HEK293 (cell line): ENCODE results near the gene CDYL2.

Source experiments
- CTCF ChIA-PET: fragments of 350-600 bp; formaldehyde crosslinking; extraction: SDS; loops from one replicate; lab custom pipeline; 2021; ENCODE audit warnings: antibody characterized with exemption; lab: Yijun Ruan, JAX
- POLR2A ChIA-PET: fragments of 300-600 bp; formaldehyde crosslinking; extraction: SDS; loops from one replicate; lab custom pipeline; 2020; ENCODE audit warnings: antibody characterized with exemption, inconsistent platforms; lab: Yijun Ruan, JAX
- H3K27ac ChIP-seq: fragments of 200-500 bp; sonication (Bioruptor generic); 2 replicates; pipeline ENCODE4 v1.5.1; 2014; ENCODE audit warnings: low read depth, low read length, control low read depth, inconsistent platforms; ENCODE audit errors: extremely low read depth
- H3K36me3 ChIP-seq, 2 experiments: fragments of 200-500 bp in 1 of 2; sonication (Bioruptor generic) in 1 of 2; 1 replicate in 1 of 2; 2 replicates in 1 of 2; pipeline ENCODE4 v1.5.1; 2014 to 2017; ENCODE audit warnings: inconsistent platforms in 2 of 2, low read length in 2 of 2; ENCODE audit not compliant: control insufficient read depth in 2 of 2, insufficient read depth in 1 of 2
- H3K4me1 ChIP-seq: fragments of 200-500 bp; sonication (Bioruptor generic); 2 replicates; pipeline ENCODE4 v1.5.1; 2014; ENCODE audit warnings: mild to moderate bottlenecking, low read length, inconsistent platforms; ENCODE audit not compliant: control insufficient read depth, insufficient read depth
- H3K4me3 ChIP-seq: 2 replicates; pipeline ENCODE4 v1.5.1; 2011; ENCODE audit warnings: low read depth, mild to moderate bottlenecking, control low read depth, low read length, moderate library complexity
- H3K9me3 ChIP-seq: fragments of 200-500 bp; sonication (Bioruptor generic); 2 replicates; pipeline ENCODE4 v1.5.1; 2014; ENCODE audit warnings: low read depth, low read length, inconsistent platforms; ENCODE audit not compliant: control insufficient read depth, insufficient read depth
- PRDM4 ChIP-seq: fragments of 450-650 bp; formaldehyde crosslinking; IDR thresholded peaks from 2 replicates; pipeline ENCODE4 v1.5.1; 2017; ENCODE audit warnings: missing biosample characterization, missing genetic modification characterization
- ZBTB8A ChIP-seq: fragments of 450-650 bp; formaldehyde crosslinking; IDR thresholded peaks from 2 replicates; pipeline ENCODE4 v1.5.1; 2016; ENCODE audit warnings: missing biosample characterization, missing genetic modification characterization
- ZNF140 ChIP-seq: fragments of 450-650 bp; formaldehyde crosslinking; IDR thresholded peaks from 2 replicates; pipeline ENCODE4 v1.5.1; 2016; ENCODE audit warnings: missing biosample characterization, missing genetic modification characterization
- ZNF146 ChIP-seq: fragments of 450-650 bp; formaldehyde crosslinking; IDR thresholded peaks from 2 replicates; pipeline ENCODE4 v1.5.1; 2016; ENCODE audit warnings: missing biosample characterization, missing genetic modification characterization
- ZNF202 ChIP-seq: fragments of 450-650 bp; formaldehyde crosslinking; IDR thresholded peaks from 2 replicates; pipeline ENCODE4 v1.5.1; 2016; ENCODE audit warnings: missing biosample characterization, missing genetic modification characterization, borderline replicate concordance
- ZNF26 ChIP-seq: fragments of 450-650 bp; formaldehyde crosslinking; IDR thresholded peaks from 2 replicates; pipeline ENCODE4 v1.5.1; 2016; ENCODE audit warnings: missing biosample characterization, missing genetic modification characterization
- ZNF37A ChIP-seq: fragments of 450-650 bp; IDR thresholded peaks from 2 replicates; pipeline ENCODE4 v1.5.1; 2018; ENCODE audit warnings: missing biosample characterization, missing genetic modification characterization
- ZNF391 ChIP-seq: fragments of 450-650 bp; formaldehyde crosslinking; IDR thresholded peaks from 2 replicates; pipeline ENCODE4 v1.5.1; 2016; ENCODE audit warnings: low read depth, missing biosample characterization, missing genetic modification characterization, borderline replicate concordance
- ZNF521 ChIP-seq: fragments of 450-650 bp; formaldehyde crosslinking; IDR thresholded peaks from 2 replicates; pipeline ENCODE4 v1.5.1; 2017; ENCODE audit warnings: missing biosample characterization, mild to moderate bottlenecking, missing genetic modification characterization
- ZNF560 ChIP-seq: fragments of 450-650 bp; formaldehyde crosslinking; IDR thresholded peaks from 2 replicates; pipeline ENCODE4 v1.5.1; 2017; ENCODE audit warnings: missing biosample characterization, missing genetic modification characterization, borderline replicate concordance
- ZNF747 ChIP-seq: fragments of 450-650 bp; formaldehyde crosslinking; IDR thresholded peaks from 2 replicates; pipeline ENCODE4 v1.5.1; 2016; ENCODE audit warnings: missing biosample characterization, missing genetic modification characterization
- ZNF777 ChIP-seq: fragments of 450-650 bp; formaldehyde crosslinking; IDR thresholded peaks from 2 replicates; pipeline ENCODE4 v1.5.1; 2017; ENCODE audit warnings: missing biosample characterization, missing genetic modification characterization, borderline replicate concordance
- ZNF843 ChIP-seq: fragments of 450-650 bp; formaldehyde crosslinking; IDR thresholded peaks from 2 replicates; pipeline ENCODE4 v1.5.1; 2016; ENCODE audit warnings: missing biosample characterization, missing genetic modification characterization
- TF ChIP-seq, protein P1 (sequence below): fragments of 450-650 bp; formaldehyde crosslinking; conservative IDR thresholded peaks from 2 replicates; pipeline ENCODE4 v1.5.1; 2016; ENCODE audit warnings: low read depth, missing biosample characterization, missing genetic modification characterization
- TF ChIP-seq, protein P2 (sequence below): fragments of 450-650 bp; formaldehyde crosslinking; IDR thresholded peaks from 2 replicates; pipeline ENCODE4 v1.5.1; 2016; ENCODE audit warnings: missing biosample characterization, missing genetic modification characterization, low read depth

Gene CDYL2

DNA sequence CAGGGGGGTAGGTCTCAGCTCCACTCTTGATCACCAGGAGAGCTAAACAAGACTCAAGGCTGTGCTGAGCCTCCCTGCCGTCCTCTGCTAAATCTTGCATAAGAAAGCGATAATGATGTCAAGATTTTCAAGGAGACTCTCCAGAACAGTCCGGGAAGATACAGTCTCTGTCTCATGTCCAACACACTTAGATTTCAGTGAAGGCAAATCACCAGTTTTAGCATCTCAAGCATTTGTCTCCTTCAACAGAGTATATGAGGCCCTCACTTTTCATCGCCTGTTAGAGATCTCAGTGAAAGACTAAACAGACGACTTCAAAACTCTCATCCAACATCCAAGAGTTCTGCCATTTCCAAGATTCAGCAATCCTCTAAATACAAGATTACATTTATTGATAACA, 13.6 kb downstream of the CDYL2 start:
- no peak overlapping the region for H3K4me3 ChIP-seq
- ChIA-PET POLR2A (no interaction called here), CTCF (no interaction called here)

DNA sequence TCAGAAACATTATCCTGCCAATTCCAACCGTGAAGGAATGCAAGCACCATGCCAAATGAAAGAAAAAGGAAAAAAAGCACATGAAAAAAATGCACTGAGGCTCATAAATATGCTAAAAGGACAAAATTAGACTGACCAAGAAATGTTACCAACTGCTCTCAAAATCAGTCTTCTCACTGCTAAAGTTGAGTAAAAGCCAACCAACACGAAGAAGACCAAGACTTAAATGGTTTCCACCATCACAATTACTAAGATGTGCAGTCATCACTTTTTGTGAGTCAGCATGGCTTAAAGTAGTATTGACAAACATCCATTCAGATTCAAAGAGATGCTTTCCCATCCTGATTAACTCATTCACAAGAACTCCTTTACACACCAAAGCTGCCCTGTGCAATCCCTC, 16.4 kb downstream of the CDYL2 start:
- Histone ChIP-seq H3K4me3 (no peak overlapping the region), H3K36me3 (no peaks in the 10 kb centered on the region), H3K27ac (no peak overlapping the region), H3K4me1 (peaks cover 3% of the 10 kb centered on the region), H3K9me3 (no peaks in the 10 kb centered on the region; the same call in 1 of the 2 replicates)
- no peak for TF ChIP-seq ZNF202
- TF ChIP-seq ZNF777 = no peak
- TF ChIP-seq, protein P1, sequence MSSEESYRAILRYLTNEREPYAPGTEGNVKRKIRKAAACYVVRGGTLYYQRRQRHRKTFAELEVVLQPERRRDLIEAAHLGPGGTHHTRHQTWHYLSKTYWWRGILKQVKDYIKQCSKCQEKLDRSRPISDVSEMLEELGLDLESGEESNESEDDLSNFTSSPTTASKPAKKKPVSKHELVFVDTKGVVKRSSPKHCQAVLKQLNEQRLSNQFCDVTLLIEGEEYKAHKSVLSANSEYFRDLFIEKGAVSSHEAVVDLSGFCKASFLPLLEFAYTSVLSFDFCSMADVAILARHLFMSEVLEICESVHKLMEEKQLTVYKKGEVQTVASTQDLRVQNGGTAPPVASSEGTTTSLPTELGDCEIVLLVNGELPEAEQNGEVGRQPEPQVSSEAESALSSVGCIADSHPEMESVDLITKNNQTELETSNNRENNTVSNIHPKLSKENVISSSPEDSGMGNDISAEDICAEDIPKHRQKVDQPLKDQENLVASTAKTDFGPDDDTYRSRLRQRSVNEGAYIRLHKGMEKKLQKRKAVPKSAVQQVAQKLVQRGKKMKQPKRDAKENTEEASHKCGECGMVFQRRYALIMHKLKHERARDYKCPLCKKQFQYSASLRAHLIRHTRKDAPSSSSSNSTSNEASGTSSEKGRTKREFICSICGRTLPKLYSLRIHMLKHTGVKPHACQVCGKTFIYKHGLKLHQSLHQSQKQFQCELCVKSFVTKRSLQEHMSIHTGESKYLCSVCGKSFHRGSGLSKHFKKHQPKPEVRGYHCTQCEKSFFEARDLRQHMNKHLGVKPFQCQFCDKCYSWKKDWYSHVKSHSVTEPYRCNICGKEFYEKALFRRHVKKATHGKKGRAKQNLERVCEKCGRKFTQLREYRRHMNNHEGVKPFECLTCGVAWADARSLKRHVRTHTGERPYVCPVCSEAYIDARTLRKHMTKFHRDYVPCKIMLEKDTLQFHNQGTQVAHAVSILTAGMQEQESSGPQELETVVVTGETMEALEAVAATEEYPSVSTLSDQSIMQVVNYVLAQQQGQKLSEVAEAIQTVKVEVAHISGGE (tag by site-specific recombination) = no peak
- no peak for TF ChIP-seq ZNF140
- no peak for TF ChIP-seq ZNF26
- TF ChIP-seq ZNF560 (tag by site-specific recombination) = no peak
- ChIA-PET CTCF (no interaction called here), POLR2A (no interaction called here)

More for the DNA sequence above, 13.6 kb downstream of the CDYL2 start:
- no peaks in the 10 kb centered on the region for H3K36me3 ChIP-seq
- no peaks in the 10 kb centered on the region; the same call in 1 of the 2 replicates for H3K9me3 ChIP-seq
- H3K4me1 ChIP-seq = peaks cover 3% of the 10 kb centered on the region
- H3K27ac ChIP-seq = no peak overlapping the region
- TF ChIP-seq ZNF747 (tag by site-specific recombination) (no peak), ZNF843 (tag by site-specific recombination) (no peak), ZNF37A (tag by site-specific recombination) (no peak), PRDM4 (tag by site-specific recombination) (no peak), ZNF146 (tag by site-specific recombination) (no peak), ZNF521 (tag by site-specific recombination) (no peak), ZNF391 (tag by site-specific recombination) (no peak), ZBTB8A (tag by site-specific recombination) (no peak)
- TF ChIP-seq, protein P2, sequence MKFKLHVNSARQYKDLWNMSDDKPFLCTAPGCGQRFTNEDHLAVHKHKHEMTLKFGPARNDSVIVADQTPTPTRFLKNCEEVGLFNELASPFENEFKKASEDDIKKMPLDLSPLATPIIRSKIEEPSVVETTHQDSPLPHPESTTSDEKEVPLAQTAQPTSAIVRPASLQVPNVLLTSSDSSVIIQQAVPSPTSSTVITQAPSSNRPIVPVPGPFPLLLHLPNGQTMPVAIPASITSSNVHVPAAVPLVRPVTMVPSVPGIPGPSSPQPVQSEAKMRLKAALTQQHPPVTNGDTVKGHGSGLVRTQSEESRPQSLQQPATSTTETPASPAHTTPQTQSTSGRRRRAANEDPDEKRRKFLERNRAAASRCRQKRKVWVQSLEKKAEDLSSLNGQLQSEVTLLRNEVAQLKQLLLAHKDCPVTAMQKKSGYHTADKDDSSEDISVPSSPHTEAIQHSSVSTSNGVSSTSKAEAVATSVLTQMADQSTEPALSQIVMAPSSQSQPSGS (tag by site-specific recombination) = no peak
